Islet precursor cell (in vitro differentiated cells): Measurements from ENCODE around the gene SIGLEC10.

Source experiments
- DNase-seq: peaks from one replicate; pipeline ENCODE4 v3.0.0-alpha.2; 2018

The SIGLEC10 gene

DNA sequence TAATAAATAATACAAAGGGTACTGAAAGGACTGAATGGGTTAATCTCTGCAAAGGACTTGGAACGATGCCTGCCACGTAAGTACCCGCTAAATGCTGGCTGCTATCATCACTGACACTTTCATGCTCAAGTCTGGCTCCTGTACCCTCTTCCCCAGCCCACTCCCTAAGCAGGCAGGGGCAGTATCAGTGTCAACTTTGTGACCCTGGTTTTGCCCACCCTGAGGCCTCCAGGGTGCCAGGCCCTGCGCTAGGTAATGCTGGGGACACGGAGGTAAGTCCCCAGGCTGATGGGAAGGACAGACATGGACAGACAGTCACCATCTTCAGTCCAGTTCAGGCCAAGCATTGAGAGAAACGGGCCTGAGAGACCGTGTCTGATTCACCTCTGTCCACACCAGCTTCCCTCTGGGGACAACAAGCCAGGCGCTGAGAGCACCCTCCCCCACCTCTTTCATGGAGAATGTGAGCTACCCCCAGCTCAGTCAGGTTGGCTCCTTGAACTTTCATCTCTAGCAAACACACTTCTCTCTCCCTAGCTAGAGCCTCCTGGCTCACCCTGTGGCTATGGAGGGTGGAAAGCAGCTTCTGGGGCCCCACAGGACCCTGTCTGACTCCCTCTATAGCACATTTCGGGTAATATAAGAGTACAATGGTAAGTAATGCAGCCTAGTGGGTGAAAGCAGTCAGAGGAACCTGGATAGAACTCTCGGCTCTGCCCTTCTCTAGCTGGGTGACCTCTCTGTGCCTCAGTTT is 52.1 kb downstream of the SIGLEC10 start:
- DNase-seq: peak; percentile 66

- DNase-seq: peak; percentile 71
Measured at GRCh38 chr19:51364200-51365106, 53.0 kb downstream of the SIGLEC10 start.

- no peak for DNase-seq
Measured at GRCh38 chr19:51361239-51361638, 56.2 kb downstream of the SIGLEC10 start.
